Activated CD4-positive, alpha-beta T cell treated with anti-CD3 and anti-CD28 coated beads, Interleukin-2, amount 50 U/mL, for 4 hours (primary cell): Measurements from ENCODE around the gene GPNMB.
"Not testable (repeated sequence)": the region's sequence is repeated elsewhere in the genome, so short reads cannot be mapped to it uniquely, and the experiment has no call there.

ENCODE experiments used
- DNase-seq, 2 experiments: peaks; one replicate each; pipeline ENCODE4 v3.0.0-alpha.2; 2020

The GPNMB gene

GRCh38 chr7:23308754-23309153 lies 62.2 kb downstream of the GPNMB start:
- no peak for DNase-seq

GRCh38 chr7:23312141-23312540 lies 65.6 kb downstream of the GPNMB start:
- not testable (repeated sequence) for DNase-seq

GRCh38 chr7:23315366-23315765 lies 68.8 kb downstream of the GPNMB start:
- no peak for DNase-seq
